Activated CD4-positive, alpha-beta T cell treated with anti-CD3 and anti-CD28 coated beads, Interleukin-2, amount 50 U/mL, for 48 hours (primary cell): Measurements from ENCODE around the gene ITFG2.
"Not testable (repeated sequence)": the region's sequence is repeated elsewhere in the genome, so short reads cannot be mapped to it uniquely, and the experiment has no call there.

Experiments
- DNase-seq, 2 experiments: peaks; one replicate each; pipeline ENCODE4 v3.0.0-alpha.2; 2020

The ITFG2 gene

DNA sequence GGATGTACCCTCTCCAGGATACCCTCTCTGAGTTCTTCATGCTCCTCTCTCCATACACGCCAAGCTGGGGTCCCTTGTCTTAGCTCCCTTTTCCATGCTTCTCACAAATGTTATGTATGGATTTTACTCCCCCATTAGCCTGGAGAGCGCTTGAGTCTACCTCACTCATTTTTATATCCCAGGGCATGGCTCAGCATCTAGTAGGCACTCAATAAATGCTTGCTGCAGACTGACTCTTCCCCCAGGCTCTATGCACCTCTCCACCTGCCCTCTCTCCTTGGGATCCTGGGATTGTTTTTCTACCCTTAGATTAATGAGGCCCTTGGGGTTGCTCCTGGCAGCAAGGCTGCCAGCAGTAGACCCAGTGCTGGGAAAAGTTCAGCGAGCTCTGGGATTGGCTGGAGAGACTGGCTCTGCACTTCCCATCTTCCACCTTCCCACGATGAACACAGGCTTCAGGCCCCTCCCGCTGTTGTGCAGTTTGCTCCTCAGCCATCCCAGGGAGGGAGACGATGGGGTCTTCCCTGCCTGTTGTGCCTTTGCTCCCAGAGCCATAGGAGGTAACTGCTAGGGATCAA is 20.2 kb downstream of the ITFG2 start:
- no peak for DNase-seq

DNA sequence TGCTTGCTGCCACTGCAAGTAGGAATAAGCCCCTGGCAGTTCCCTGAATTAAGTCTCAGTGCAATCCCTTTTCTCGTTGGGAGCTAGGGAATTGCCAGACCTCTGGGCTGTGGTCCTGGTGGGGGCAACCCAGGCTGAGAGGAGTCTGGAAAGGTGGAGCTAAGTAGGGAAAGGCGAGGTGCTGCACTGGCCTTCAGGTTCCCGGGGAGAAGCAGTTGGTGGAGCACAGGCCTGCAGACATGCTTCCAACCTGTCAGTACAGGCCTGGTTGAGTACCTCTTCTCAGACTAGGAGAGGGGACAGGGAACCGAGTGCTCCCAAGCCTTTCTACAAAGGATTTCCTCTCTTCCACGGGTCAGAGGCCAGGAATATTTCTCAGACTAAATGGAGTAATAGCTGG is 20.9 kb downstream of the ITFG2 start:
- DNase-seq, result no peak

DNA sequence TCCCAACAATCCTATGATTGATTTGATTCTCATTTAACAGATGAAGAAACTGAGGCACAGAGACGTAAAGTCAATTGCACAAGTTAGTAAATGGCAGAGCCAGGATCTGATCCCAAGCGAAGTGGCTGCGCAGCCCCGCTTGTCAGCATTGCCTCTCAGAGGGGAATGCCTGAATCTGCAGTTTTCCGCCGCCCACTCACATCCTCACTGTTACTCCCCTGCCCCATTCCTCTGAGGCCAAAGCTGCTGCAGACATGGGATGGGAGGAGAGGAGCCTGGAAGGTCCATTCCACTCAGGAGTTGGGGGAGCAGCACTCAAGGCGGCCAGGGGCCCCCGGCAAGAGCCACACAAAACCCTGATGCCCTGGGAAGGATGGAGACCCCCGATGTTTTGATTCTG is 21.3 kb downstream of the ITFG2 start:
- DNase-seq, result no peak

DNA sequence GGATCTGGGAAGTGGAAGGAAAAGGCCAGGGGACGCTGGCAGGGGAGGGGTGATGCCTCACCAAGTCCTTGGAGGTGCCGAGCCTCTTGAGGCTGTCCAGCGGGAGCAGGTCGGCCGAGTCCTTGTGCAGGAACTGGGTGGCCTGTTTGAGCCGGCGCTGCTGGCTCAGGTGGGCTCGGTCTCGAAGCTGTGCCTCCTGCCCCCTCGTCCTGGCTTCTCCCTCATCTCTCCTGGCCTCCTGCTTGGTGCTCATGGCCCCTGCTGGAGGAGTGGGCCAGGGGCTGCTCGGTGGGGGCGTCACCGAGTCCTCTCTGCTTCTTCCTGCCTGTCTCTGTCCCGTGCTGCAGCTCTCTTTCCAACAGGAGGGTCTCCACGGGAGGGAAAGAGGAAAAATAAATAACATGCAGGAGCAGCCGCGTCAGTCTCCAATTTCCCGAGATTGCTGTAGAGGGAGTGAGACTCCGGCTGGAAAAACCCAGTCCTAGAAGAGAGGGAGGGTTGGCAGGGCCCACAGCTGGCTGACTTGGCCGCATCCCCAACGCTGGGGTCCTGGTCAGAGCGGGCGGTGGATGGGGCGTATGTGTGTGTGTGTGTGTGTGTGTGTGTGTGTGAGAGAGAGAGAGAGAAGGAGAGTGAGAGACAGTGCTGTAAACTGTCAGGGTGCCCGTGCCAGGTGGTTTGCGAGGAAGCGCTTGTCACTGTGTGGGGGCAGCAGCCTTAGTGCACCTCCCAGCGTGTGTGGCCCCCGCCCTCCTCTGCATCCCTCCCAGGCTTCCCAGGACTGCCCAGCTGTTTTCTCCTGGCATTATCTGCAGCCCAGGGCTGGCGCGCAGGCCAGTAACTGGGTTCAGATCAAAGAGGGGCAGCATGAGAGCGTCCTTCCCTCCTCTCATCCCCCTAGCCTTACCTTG is 22.4 kb downstream of the ITFG2 start, which contains the start of gene NRIP2:
TSS of gene NRIP2 (minus strand) at position 455 of the 911 bp plus-strand sequence. CDS start at position 403, 52 bp downstream.
- no peak for DNase-seq

DNA sequence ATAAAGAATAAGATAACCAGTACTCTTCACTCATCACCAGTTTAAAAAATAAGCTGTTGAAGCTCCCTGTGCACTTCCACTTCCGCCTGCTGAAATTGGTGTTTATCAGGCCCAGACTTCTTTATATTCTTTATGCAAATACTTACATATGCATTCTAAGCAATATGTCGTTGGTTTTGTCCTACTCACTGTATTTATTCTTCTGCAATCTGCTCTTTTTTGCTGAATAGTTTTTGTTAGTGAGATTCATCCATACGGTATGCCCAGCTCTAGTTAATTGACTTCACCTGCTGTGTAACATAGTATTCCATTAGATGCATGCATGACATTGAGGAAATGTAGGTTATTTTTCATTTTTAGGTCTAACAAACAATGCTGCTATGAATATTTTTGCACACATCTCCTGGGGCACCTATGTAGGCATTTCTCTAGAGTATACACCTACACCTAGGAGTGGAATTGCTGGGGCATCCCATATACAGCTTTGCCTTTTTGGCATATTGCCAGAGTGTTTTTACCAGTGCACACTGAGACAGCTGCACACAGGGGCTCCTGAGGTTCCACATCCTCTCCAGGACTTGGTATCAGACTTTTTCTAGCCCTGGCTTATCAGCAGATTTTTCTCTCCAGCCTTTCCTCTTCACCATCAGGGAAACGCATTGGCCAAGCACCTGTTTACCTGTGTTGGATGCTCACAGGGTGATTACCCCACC is 23.4 kb downstream of the ITFG2 start:
- DNase-seq, result no peak

DNA sequence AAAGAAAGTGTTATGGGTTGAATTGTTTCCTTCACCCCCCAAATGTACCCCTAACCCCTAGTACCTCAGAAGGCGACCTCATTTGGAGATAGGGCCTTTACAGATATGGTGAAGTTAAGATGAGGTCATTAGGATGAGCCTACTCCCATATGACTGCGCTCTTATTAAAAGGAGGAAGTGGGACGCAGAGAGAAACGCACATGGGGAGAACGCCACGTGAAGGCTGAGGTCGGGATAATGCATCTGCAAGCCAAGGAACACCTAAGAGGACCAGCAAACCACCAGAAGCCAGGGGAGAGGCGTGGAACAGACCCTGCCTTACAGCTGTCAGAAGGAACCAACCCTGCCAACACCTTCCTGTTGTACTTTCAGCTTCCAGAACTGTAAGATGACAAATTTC is 24.1 kb downstream of the ITFG2 start:
- no peak for DNase-seq

DNA sequence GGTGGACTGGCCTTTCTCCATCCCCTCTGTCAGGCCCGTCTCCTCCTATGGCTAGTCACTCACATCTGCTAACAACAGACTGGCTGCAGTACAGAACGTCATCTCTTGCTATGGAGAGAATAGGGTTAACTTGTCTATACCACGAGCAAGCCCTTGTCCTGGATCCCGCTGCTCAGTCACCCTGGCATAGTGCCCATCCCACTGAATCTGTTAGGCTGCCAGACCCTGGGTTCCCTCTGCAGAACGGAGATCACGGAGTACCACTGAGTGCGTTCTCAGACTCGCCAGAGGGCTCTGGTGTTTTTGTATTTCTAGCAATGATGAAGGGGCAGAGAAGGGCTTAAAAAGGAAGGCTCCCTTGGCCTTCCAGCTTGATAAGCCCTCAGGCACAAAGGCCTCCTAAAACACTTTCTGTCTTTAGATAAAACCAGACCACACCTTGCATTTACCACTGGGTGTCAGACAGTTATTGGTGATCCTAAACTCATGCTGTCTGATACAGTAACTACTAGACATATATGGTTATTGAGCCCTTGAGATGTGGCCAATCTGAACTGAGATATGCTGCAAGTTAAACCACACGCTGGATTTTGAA is 28.7 kb downstream of the ITFG2 start:
- DNase-seq, result no peak

DNA sequence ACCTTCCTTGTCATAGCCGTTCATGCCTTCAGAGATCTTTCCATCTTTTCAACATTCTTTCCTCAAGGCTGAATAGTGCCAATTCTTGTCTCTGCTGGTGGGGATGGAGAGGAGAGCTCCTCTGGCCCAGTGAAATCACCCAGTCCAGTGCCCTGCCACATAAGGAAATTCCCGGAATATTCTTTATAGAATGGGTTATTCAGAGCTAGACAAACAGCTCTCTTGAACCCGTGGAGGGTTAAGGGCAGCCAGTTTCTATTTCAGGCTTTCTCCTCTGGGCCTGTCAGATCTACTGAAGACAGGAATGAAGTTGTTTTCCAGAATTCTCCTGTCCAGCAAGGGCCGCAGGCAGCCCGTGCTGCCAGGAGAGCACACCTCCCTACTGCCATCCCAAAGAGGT is 30.5 kb downstream of the ITFG2 start:
- DNase-seq, result no peak

DNA sequence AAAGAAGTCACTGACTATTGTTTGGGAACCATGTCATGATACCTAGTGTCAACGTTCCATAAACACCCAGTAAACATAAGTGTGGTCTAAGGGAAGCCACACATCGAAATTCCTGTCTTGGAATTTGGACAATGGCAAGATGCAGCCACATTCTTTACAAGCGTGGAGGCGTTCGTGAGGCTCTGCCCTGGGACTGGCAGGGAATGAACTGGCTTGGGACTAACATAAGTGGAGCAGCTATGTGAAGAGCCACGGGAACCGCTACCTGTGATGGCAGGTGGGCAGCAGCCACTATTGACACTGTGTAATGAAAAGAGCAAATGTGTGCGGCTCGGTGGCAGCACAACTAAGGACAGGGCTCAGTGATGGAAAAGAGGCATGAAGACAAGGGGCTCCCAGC is 32.3 kb downstream of the ITFG2 start:
- DNase-seq, result no peak

DNA sequence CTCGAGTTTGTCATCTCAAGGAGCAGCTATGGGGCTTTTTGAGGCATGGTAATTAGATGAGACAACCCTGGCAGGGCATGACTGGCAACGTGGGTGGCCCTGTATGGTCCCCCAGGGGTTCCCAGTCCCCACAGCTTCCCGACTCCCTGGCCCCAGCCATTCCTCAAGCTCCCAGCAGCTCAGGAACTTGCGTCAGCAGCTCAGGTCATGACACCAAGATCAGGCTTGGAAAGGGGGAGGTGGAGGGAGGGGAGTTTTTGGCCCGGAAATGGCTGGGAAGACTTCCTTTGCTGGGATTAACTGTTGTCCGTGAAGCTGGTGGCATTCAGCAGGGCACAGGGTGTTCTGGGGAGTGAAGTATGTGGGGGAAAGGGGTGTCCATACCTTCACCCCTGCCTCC is 32.8 kb downstream of the ITFG2 start:
- DNase-seq, result no peak

DNA sequence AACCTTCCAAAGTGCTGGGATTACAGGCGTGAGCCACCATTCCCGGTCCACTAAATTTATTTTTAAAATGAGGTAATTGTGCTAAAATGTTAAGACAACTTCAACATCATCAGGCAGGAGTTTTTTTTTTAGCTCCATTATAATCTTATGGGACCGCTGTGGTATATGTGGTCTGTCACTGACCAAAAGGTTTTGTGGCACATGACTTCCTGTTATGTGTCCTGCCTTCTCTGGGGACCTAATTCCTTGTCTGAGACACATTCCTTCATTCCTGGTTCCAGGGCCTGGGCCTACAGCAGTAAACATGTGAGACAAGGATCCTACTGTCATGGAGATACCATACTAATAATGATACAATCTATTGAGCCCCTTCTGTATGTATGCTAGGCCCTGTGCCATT is 39.5 kb downstream of the ITFG2 start:
- no peak for DNase-seq

DNA sequence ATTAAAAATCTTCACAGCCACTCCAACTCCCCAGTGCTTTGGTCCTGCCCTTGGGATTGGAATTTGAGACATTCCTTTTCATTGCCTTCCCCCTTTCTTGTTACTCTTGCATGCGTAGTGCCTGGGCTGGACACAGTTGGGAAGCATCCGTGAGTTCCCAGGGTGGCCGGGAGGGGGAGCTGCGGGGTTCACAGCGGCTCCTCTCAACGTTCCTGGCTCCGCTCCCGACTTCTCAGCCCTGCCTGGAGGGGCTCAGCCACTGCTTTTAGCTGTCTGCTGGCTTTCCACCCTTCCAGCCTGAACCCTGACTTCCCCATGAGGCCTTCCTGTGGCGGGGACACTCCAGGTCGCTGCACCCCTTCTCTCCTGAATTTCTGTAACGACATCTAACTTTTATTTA is 41.2 kb downstream of the ITFG2 start:
- peak; percentile 68 to 75 for DNase-seq

DNA sequence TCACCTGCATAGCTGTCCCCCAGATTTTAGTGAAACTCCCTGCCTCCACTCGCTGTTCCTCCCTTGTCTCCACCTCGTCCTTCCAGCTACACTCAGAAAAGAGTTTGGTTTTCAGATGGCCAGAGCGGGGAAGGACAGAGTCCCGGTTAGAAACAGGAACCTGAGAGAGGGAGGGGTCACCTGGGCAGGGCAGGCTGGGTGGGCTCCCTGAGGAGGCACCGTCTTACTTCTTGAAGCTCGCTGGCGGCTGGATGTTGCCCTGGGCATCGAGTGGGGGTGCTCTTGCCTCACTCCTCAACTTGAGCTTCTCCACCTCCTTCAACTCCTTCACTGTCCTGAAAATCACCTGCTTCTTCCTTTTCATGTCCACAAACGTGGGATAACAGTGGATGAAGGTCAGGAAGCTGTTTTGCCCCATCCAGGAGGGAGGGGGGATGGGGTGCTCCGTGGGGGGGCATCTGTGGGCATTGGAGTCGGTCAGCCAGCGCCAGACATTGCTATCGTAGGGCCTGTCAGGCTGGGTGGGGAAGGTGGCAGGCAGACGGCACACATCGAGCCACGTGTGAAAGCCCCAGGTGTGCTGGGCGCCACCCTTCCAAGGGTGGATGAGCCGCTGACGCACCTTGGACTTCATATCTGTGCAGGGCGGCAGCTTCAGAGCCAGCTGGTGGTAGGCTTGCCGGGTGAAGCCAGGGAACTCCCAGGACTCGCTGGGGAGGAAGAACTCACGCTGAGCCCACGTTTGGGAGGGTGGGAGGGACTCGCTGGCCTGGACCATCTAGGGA is 42.4 kb downstream of the ITFG2 start:
- no peak for DNase-seq

DNA sequence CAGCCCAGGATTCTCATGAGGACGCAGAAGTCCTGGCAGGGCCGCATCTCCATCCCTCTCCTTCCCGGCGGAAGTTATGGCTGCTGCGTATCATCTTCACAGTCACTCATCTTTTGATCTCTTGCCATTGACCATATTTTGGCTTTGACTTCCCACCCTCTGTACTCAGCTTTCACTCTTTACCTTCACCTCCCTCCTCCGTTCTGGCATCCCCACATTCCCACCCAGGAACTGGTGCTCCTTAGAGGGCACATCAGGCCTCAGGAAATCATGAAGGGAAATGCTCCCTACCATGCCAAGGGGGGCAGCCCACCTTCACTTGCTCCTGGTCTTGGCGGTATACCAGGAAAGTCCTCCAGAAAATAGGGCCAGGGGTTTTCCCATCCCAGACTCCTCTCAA is 43.1 kb downstream of the ITFG2 start:
- no peak for DNase-seq

DNA sequence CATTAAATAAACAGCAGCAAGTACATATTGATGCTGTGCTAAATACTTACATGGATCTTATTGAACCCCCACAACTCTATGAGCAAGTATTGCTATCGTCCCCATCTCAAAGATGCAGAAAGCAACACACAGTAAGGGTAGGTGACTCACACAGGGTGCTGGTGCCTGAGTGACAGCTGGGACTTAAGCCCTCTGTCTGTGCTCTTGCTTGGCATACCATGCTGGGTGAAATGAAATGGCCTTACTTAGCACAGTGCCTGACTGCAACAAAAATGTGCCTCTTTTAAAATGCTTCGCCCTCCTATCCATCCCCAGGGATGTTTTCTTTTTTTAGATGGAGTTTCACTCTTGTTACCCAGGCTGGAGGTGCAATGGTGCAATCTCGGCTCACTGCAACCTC is 43.6 kb downstream of the ITFG2 start:
- no peak for DNase-seq

DNA sequence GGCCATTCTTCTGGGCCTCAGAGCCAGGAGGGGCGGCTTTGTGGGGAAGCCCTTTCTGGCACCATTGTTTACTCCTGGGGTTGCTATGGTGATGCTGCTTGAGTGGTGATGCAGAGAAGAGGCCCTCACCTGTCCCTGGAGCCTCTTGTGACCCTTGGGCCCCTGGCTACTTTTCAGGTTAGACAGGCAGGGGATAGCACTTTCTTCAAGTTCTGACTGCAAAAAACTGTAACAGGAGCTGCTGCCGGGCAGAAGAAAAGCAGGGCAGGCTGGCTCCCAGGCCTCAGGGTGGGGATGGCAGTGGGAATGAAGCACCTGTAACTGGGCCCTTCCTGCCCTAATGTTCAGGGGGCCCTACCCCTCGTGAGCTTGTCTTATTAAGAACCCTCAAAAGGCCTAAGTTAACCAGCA is 44.6 kb downstream of the ITFG2 start, which contains the start of gene TEX52:
TSS of gene TEX52 (minus strand) at position 19 of the 411 bp plus-strand sequence. CDS start at position 6, 13 bp downstream.
- no peak for DNase-seq

DNA sequence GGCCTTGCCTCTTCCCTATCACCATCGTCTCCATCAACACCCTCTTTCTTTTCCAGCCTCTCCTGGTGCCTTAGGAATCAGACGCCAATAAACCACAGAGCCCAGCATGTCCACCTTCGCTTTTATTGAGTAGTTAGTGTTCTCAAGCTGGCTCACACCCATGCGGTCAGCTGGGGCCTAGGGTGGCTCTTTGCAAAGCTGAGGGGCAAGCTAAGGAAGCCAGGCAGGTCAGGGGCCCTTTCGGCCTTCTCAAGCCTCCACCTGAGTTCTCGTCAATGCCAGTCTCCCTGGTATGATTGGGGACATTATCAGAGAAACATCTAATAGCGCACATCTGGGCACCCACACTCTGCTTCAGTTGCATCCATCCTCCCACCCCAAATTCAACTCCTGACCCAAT is 45.1 kb downstream of the ITFG2 start:
- DNase-seq, result no peak

DNA sequence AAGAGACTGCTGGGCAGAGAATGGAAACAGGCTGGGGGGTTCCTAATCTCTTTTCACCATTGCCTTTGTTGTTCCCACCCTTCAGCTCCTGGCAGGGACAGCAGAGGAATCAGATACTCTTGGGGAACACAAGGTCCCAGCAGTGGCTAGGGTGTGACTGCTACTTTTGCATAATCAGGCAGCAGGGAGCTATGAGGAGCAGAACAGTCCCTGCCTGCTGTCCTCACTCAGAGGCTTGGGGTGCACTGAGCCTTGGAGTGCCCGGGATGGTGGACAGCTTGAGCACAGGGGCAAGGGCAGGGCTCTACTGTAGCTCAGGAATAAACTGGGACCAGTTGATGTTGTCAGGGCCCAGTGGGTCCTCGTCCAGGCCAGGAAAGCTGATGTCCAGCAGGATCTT is 45.9 kb downstream of the ITFG2 start:
- DNase-seq, result no peak

DNA sequence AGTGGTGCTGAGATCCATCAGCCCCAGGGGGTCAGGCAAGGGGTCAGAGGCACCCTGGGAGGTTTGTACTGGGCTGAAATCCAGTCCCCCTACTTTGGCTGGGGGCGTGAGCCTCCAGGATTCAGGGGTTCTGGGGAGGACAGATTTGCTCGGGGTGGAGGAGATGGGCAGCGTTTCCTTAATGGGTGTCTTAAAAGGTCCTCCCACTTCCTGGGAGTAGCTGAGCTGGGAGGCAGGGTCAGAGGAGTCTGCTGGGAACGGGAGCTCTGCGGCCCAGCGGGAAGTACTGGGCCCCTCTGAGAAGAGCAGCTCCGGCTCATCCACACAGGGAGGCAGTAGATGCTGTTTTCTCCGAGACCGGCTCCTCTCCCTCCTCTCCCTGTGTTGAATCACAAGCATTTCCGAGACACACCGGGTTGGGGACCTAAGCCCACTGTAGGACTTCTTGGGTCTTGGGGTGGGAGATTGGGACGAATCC is 46.5 kb downstream of the ITFG2 start:
- no peak for DNase-seq

DNA sequence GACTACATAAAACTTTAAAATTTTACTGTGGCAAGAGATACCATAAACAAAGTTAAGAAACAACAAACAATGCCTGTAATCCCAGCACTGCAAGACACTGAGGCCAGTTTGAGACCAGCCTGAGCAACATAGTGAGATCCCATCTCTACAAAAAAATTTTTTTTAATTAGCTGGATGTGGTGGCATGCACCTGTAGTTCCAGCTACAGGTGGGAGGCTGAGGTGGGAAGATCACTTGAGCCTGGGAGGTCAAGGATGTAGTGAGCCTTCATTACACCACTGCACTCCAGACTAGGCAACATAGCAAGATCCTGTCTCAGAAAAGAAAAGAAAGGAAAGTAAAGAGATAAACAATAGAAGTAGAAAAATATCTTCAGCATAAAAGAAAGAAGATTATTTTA is 47.7 kb downstream of the ITFG2 start:
- DNase-seq, result no peak

DNA sequence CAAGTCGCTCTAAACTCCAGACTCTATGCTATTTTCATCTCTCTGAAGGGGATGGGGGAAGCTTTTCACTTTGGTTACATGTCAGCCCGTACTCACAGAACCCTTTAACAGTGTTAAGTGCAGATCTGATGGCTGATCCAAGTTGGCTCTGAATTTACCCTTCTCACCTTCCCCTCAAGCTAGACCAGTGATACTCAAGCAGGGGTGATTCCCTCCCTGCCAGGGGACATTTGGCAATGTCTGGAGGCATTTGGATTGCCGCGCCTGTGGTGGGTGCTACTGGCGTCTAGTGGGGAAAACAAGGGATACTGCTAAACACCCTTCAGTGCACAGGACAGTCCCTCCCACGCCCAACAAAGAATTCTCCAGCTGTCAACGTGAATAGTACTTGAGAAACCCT is 50.4 kb downstream of the ITFG2 start:
- DNase-seq, result no peak

DNA sequence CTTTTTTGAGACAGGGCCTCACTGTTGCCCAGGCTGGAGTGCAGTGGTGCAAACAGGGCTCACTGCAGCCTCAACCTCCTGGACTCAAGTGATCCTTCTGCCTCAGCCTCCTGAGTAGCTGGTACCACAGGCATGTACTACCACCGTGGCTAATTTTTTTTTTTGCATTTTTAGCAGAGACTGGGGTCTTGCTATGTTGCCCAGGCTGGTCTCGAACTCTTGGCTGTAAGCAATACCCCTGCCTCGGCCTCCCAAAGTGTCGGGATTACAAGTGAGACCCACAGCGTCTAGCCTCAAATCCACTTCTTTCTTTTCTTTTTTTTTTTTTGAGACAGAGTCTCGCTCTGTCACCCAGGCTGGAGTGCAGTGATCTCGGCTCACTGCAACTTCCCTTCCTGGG is 50.9 kb downstream of the ITFG2 start:
- not testable (repeated sequence) for DNase-seq
